Colon (tissue), 2 donors: Measurements from ENCODE around the gene CYP24A1.

Source experiments
- FAIRE-seq: peaks from 2 replicates; lab custom pipeline; 2012; peaks lifted over from hg19 to GRCh38; lab: Jason Lieb, UNC
- donor health status: control.
- donor health status: control.

CYP24A1 gene

DNA sequence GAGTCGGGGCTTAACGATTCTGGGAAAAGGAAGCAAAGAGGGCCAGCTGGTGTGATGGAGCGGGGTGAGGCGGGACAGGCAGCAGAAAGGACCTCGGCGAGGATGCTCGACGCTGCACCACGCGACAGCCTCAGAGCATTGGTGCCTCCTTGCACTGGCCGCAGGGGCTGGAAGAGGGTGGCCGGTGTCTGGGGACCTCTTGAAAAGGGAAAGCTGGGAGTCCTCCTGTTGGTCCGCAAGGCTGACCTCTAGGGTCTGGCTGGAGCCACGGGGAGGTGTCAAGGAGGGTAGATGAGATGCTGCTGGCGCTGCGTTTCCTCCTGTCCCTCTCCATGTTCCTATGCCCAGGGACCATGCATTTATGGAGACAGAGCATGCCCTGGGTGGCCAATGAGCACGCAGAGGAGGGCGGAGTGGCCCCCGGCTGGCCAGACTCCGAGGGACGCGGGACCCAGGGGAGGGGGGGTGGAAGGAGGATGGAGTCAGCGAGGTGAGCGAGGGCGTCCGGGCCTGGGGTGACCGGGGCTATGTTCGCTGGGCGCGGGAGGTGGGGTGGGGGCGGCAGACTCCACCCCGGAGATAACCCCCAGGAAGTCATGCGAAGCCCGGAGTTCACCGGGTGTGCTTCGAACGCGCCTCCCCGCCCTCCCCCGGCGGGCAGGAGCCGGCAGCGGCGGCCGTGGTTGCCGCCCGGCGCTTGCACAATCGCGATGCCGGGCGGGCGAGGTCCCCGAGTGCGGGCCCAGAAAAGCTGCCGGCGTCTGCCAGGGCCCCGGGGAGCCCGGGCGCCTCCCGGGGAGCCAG lies at the start of gene CYP24A1:
CYP24A1 (minus strand) TSS at position 334 of the 804 bp plus-strand sequence. CDS start 407 bp downstream, outside the sequence.
- no peak for FAIRE-seq

DNA sequence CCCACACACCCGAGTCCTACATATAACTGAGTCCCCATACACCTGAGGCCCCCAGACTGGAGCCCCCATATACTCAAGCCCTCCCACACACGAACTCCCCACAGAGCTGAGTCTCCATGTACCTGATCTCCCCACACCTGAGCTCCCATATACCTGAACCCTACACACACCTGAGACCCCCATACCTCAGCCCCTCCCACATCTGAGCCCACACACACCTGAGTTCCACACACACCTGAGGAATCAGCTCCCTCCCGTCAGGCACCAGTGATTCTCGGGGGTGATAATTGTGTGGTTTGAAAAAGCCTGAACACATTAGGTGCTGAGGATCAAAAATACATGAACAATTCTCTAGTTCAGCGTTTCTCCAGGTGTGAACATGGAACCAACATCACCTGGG lies 49.5 kb upstream of the CYP24A1 start:
- FAIRE-seq, result no peak

DNA sequence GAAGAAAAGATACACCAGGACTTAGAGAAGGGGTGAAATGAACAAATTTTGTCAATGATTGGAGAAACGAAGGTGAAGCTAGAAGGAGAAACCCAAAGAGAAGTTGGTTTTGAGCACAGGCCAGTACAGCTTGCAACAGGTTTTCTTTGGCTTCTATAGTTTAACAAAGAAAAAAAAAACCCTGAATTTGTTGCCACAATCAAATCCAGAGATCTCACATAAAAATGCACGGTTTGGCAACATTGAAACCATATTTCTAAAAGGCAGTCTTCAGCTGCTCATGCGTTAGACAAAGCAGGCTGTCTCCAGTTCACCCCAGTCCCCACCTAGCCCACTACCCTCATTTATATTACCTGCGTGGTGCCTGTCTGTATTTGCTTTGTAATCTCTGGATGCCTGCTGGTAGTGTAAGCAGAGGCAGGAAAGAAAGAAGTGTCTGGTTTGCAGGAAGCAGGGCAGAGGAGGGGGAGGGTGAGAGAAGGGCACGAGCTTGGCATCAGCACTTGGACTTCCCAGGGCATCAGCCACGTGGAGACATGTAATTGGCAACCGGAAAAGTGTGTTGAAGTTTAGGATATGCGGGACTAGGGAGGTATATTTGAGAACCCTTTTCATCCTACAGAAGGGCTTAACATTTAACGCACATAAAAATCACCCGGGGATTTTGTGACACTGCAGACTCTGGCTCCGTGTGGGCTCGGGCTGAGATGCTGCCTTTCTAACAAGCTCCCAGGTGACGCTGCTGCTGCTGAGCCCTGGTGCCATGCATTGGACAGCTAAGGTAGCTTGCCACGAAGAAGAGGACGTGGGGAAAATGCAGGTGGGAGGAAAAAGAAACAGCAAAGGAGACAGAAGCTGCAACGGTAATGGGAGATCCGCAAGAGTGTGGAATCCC lies 48.5 kb upstream of the CYP24A1 start:
- no peak for FAIRE-seq

DNA sequence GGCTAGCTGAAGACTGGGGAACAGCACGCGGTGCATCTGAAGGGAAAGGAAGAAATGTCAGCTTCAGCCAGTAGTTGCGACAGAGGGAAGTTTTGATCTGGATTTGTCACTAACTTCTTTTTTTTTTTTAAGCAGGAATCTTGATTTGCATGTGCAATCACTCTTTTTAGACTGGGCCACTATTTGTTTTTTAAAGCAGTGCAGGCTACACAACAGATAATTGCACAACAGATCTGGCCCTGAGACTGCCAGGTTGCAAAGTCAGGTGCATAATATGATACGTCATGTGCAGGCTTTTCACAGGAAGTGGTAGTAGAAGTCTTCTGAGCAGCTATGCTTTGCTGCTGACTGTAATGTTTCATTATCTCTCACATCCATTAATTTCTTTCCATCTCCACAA lies 47.6 kb upstream of the CYP24A1 start:
- FAIRE-seq, result no peak

DNA sequence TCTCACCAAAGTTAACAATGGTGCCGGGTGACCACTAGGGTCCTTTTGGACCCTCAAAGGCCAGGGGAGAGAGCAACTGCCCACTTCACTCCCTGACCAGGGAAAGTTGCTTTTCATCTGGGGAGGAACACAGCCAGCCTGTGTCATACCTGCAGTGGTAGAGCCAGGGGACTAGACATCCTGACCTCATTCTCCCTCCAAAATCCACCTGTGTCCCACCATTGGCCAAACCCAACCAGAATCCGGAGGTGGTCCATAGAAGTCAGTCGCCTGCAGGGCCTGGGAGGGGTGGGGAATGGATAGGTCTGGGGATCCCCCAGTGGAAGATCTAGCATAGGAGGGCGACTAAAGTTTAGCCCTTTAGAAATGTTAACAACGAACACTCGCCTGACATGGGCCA lies 46.9 kb upstream of the CYP24A1 start:
- no peak for FAIRE-seq

DNA sequence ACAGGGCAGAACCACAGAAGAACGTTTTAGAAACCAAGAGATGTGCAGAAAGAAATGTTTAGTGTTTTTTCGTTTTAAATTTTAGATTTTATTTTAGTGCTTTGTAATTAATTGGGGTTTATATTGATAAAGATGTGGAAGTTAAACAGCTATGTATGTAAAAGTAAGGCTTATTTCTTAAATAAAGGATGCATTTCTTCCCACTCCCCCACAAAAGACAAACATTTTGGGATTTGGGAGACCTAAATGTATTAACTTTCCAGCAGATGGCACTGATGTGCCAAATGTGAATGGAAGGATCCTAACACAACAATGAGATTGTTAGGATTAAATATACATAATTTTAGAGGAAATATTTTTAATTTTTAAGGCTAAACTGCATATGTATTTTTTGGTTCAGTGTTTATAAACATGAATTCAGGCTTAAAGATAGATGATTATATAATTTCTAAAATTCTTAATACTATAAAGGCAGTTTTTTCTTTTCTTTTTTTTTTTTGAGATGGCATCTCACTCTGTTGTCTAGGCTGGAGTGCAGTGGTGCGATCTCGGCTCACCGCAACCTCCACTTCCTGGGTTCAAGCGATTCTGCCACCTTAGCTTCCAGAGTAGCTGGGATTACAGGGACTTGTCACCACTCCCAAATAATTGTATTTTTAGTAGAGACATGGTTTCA lies 46.1 kb upstream of the CYP24A1 start:
- no peak for FAIRE-seq

DNA sequence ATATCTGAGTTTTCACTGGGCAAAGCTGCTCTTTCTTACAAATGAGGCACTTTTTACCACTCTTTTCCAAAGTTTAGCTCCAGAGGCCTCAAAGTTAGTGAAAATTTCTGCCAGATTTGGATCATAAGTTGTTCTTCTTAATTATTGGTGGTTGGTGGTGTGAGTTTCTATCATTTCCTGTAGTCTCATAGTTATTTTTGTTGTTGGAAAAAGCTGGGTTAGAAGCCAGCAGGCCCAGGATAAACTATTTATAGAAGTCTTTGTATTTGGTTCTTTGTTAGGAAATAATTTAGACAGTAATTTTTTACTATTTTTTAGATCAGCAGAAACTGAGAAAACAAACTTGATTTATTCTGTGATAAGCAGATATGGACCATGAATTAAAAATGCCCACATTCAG lies 44.7 kb upstream of the CYP24A1 start:
- no peak for FAIRE-seq

DNA sequence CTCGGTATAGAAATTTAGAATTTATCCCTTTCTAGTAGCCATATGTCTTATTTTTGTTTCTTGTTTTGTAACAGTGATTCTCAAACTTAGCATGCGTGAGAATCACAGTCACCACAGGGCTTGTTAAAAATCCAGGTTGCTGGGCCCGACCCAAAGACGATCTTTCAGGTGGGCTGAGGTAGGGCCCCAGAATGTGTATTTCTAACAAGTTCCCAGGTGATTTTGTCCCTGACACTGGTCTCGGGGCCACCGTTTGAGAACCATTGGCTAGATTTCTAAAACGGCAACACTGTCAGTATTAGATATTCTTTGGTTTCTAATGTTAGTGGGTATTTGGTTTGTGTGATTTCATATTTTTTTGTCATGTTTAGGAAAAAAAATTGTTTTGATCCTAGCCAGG lies 44.0 kb upstream of the CYP24A1 start:
- no peak for FAIRE-seq

DNA sequence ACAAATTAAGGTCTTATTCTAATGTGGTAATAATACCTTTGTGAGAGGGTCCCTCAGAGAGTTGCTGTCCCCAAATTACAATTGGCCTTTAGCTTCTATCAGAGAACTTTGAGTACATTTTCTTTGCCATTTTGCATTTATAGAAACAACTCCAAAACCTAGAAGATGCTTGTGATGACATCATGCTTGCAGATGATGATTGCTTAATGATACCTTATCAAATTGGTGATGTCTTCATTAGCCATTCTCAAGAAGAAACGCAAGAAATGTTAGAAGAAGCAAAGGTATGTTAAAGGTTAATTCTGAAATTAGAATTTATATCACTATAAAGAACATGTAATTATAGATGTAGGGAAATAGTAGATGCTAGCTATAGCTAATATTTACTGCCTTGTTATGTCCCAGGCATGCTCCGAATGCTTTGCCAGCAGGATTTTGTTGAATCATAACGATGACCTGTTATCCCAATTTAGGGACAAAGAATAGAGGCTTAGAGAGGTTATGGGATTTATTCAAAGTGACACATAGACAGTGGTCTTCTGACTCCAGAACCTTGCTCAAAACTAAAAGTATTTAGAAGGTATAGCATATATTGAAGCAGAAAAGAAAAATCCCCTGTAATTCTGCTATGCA lies 41.5 kb upstream of the CYP24A1 start:
- no peak for FAIRE-seq

DNA sequence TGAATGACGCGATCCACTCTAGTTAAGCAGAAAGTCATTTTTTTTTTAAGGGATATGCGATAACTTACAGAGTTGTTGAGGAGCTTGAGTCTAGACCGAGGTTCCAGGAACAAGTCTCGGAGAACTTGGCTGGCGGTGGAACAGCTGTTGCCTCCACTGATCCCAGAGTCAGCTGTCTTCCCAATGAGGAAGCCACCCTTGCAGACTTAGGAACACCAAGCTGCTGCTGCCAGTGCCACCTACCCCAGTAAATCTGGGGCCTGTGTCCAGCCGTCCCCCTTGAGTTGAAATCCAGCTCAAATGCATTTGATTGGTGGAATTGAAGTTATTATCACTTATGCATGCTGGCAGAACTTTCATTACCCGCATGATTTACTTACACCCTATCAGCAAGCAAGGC lies 40.8 kb upstream of the CYP24A1 start:
- no peak for FAIRE-seq

DNA sequence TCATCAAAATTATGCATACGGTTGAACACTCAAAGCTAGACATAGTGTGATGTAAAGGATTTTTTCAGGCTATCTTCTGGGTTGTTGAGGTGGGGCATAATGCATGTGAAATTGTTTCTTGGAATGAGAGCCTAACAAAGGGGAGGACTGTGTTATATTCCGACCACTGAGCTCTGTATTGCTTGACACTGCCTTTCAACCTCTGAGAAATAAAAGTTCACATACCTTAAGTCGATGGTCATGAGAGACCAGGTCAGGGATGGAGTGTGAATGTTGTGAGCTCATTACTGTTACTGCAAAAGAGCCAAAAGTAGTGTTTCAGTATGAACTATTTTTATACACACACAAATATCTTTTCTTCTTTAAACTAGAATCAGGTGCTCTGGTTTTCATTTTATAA lies 39.1 kb upstream of the CYP24A1 start:
- FAIRE-seq, result no peak

DNA sequence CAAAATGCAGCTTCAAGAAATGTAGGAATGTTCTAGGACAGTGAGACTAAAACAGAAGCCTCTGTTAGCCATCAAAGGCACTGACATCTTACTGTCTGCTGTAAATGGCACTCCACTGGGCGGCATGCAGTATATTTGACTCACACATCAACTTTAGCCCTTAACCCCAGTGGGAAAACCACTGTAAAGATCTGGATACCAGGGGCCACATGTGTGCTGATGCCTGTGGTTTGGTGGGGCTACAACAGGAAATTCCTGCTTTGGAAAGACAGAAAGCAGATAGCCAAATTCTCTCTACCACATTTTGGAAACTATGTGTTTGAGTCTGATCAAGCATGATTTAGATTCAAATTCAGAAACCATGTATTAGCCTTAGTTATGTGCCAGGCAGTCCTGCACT lies 38.4 kb upstream of the CYP24A1 start:
- FAIRE-seq, result no peak

DNA sequence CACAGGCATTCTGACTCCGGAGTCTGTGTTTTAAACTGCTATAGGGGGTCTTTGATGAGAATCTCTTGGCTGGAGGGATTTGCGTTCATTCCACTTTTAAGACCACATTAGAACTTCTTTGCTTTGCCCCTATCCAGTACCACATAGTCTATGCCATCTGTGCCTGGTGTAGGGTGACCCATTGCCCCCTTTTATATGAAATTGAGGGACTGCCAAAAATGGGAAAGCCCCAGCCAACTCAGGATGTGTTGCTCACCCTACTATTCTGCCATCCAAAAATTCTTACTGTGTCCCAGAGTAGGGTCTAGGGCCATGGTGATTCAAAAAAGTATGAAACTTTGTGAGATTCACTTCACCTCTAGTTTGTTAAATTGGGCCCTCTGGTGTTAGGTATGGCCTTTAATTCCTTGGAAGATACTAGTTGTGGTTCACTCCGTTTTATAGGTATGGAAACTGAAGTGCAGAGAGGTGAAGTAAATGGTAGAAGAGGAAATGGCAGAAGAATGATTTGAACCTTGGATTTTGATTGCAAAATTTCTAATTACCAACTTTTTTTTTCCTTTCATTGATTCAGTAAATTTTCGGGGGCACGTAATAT lies 35.5 kb upstream of the CYP24A1 start:
- FAIRE-seq, result no peak

DNA sequence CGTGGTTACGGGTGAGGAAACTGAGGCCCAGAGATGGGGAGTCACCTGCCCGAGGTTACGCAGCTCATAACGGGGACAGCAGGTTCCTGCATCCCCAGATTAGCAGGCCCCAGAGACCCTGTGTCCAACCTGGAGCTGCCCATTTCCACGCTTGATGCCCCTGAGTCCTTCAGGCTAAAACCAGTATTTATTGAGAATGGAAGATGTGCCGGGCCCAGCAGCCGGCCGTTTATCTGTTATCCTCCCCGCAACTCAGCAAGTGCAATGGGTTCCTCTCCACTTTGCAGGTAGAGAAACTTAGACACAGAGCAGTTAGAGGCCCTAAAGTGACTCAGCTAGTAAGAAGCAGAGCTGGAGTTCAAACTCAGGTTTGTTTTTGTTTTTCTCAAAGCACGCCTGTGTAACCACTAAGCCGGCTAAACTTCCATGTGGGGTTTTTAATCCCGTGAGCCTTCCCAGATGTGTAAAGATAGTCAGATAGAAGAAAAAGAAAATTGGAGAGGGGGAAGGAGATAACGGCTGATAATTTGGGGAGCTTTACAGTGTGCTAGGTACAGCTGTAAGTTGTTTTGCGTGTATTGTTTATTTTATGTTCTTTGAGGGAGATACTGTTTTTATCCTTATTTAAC lies 34.9 kb upstream of the CYP24A1 start:
- FAIRE-seq, result no peak

DNA sequence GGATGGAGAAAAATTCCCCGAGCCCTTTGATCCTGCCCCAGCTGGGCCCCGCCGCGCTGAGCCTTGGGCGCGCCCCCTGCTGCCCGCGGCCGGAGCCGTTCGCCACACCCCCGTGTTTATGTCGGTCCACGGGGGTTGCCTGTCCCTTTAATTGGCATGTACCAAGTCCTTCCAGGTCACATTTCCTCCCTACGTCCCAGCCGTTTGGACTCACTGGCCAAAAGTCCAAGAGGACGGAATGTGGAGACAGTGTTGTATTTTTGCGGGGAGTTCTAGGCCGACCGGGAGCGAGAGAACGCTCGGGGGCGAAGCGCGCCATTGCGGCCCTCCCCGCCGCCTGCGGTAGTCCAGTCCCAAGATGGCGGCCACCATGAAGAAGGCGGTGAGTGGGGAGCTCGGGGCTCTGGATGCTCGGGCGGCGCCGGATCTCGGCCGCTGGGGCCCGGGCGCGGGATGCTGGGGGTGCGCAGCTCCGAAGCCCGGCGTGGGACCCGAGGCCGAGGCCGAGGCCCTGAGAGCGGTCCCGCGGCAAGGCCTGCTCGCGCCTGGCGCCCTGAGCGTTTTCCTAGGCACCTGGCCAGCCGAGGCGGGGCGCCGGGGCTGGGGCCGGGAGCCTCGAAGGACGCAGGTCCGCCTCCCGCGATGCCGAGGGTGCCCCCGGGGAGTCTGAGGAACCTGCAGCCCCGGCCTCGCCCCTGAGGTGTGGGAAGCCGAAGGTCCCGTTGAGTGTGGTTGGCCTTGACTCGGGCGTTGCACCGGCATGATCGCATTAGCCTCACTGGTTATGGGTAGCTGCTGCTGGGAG lies 34.2 kb upstream of the CYP24A1 start, which contains the start of gene PFDN4:
PFDN4 (plus strand) TSS at position 345 of the 805 bp plus-strand sequence; CDS start at position 359, 14 bp downstream.
- no peak for FAIRE-seq

DNA sequence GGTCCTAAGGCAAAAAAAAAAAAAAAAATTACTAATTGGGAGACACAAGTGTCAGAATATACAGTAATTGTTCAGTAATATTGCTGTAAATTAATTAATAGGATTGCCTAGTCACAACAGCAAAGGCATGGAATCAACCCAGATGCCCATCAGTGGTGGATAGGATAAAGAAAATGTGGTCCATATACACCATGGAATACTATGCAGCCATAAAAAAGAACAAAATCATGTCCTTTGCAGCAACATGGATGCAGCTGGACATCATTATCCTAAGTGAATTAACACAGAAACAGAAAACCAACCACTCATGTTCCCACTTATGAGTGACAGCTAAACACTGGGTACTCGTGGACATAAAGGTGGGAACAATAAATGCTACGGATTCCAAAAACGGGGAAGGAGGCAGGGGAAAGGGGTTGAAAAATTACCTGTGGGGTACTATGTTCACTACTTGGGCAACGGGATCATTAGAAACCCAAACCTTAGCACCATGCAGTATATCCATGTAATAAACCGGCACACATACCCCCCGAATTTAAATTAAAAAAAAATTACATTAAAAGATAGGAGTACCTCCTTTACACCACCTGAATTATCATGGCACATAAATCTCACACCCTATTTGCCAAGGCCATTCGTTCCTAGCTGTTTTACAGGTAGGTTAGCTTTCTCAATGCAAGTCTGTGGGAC lies 33.4 kb upstream of the CYP24A1 start:
- no peak for FAIRE-seq

DNA sequence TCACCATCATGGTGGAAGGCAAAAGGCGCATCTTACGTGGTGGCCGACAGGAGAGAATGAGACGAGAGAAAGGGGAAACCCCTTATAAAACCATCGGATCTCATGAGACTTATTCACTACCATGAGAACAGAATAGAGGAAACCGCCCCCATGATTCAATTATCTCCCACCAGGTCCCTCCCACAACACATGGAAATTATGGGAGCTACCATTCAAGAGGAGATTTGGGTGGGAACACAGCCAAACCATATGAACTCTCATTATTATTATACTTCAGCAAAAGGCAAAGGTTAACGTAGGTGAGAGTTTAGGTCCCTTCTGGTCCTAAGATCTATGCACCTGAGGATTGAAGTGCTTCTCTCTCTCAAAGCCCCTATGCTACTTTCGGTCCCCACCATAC lies 31.7 kb upstream of the CYP24A1 start:
- FAIRE-seq, result no peak

DNA sequence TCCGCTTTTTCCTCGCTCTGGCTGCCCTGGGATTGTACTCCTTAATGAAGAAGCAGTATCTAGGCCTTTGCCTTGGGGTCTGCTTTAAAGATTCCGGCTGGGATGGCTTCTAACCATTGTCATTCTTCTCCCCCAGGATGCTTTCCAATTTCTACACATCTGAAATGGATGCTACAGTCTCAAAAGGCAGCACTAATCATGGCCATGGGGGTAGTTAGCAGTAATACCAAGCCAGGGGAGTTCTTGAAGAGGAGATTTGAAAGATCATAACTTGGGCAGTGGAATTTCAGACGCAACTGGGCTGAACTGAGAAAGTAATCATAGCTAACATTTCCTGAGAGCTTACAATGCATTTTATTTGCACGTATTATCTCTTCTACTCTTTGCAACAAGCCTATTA lies 30.7 kb upstream of the CYP24A1 start:
- FAIRE-seq, result no peak

DNA sequence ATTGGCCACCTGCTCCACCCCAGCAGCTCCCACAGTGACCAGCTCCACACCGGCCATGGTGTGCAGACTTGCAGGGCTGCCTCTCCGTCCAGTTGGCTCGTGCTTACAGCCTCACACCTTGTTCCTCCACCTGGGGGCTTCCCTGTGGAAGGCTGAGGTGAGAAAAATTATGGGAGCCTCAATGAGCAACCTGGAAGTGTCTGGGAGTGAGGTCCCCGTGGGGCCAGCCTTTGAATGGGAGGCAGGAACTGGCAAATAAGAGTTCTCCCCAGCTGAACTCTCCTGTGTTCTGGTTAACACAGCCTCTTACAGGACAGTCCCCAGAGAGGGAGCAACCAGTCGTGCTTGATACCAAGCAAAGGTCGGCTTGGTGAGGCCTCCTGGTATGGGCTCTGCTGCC lies 30.3 kb upstream of the CYP24A1 start:
- no peak for FAIRE-seq

DNA sequence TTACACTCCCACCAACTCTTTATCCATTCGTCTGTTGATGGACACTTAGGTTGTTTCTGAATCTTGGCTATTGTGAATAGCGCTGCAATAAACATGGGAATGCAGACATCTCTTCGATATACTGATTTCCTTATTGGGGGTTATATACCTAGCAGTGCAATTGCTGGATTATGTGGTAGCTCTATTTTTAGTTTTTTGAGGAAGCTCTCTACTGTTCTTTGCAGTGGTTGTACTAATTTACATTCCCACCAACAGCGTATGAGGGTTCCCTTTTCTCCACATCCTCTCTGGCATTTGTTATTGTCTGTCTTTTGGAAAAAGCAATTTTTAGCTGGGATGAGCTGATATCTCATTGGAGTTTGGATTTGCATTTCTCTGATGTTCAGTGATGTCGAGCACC lies 29.5 kb upstream of the CYP24A1 start:
- no peak for FAIRE-seq
